Activated CD4-positive, alpha-beta T cell treated with anti-CD3 and anti-CD28 coated beads, Interleukin-2, amount 10 ng/mL, durations not matched to agents 7 days and 5 days (primary cell): ENCODE measurements around the gene GADD45A. TPM values are rescaled to one million over a fixed set of nuclear protein-coding genes. Genes with fewer than 3 reads are reported as not detected.
"Not testable (repeated sequence)": the region's sequence is repeated elsewhere in the genome, so short reads cannot be mapped to it uniquely, and the experiment has no call there.

Experiments used
- CTCF ChIA-PET: fragments of 350-600 bp; sonication (Branson Sonifier 250); formaldehyde crosslinking; loops from one replicate; lab custom pipeline; 2021; ENCODE audit warnings: antibody characterized with exemption; lab: Charles Lee
- POLR2A ChIA-PET: fragments of 350-600 bp; sonication (Branson Sonifier 250); formaldehyde crosslinking; loops from one replicate; lab custom pipeline; 2021; ENCODE audit warnings: antibody characterized with exemption; lab: Charles Lee
- DNase-seq: peaks from one replicate; pipeline ENCODE4 v3.0.0-alpha.2; 2020
- H3K27ac Mint-ChIP-seq: one replicate; pipeline ENCODE4 v1.8.0; 2021; ENCODE audit warnings: mild to moderate bottlenecking, moderate library complexity, mixed read lengths
- H3K27me3 Mint-ChIP-seq: one replicate; pipeline ENCODE4 v1.8.0; 2021; ENCODE audit warnings: mixed read lengths
- H3K36me3 Mint-ChIP-seq: one replicate; pipeline ENCODE4 v1.8.0; 2021; ENCODE audit warnings: low read depth, mixed read lengths
- H3K4me1 Mint-ChIP-seq: one replicate; pipeline ENCODE4 v1.8.0; 2021; ENCODE audit warnings: mixed read lengths
- H3K4me3 Mint-ChIP-seq: one replicate; pipeline ENCODE4 v1.8.0; 2021; ENCODE audit warnings: mild to moderate bottlenecking, moderate library complexity, mixed read lengths
- H3K9me3 Mint-ChIP-seq: one replicate; pipeline ENCODE4 v1.8.0; 2021; ENCODE audit warnings: mixed read lengths
- total RNA-seq, 2 experiments: library from RNA; stranded (reverse); gene quantifications; one replicate each; pipeline ENCODE4 v1.2.3, GENCODE V29; 2021

Gene GADD45A
- total RNA-seq, 2 experiments from 2014 or later, result 14.2 to 16.6 TPM

- ChIA-PET POLR2A (no interaction called here), CTCF (interaction anchor here (0.7 kb wide), 1 partner anchor 96 kb away, joined by 3 read pairs; no protein-coding TSS in a partner anchor)
- Mint-ChIP-seq H3K4me3 (no peak overlapping the region), H3K27ac (no peak overlapping the region), H3K27me3 (no peaks in the 10 kb centered on the region), H3K36me3 (no peaks in the 10 kb centered on the region), H3K9me3 (no peaks in the 10 kb centered on the region), H3K4me1 (no peaks in the 10 kb centered on the region)
- DNase-seq, result no peak
Observed at GRCh38 chr1:67717876-67718275, 32.9 kb downstream of the GADD45A start.

GRCh38 chr1:67719329-67720196 is 34.6 kb downstream of the GADD45A start:
- Mint-ChIP-seq H3K27me3 (no peaks in the 10 kb centered on the region), H3K9me3 (no peaks in the 10 kb centered on the region), H3K4me3 (no peak overlapping the region), H3K4me1 (no peaks in the 10 kb centered on the region), H3K27ac (no peak overlapping the region), H3K36me3 (no peaks in the 10 kb centered on the region)
- DNase-seq, result no peak
- CTCF ChIA-PET, result interaction anchor here (1.3 to 1.5 kb wide), 2 partner anchors 13 to 18 kb away, joined by 3 read pairs; no protein-coding TSS in a partner anchor
- POLR2A ChIA-PET, result no interaction called here

- H3K27ac Mint-ChIP-seq, result no peak overlapping the region
Observed at GRCh38 chr1:67721112-67721511, 36.1 kb downstream of the GADD45A start.

GRCh38 chr1:67721650-67722291 is 36.8 kb downstream of the GADD45A start:
- no peaks in the 10 kb centered on the region for H3K27me3 Mint-ChIP-seq
- no peak overlapping the region for H3K27ac Mint-ChIP-seq
- no peaks in the 10 kb centered on the region for H3K9me3 Mint-ChIP-seq
- CTCF ChIA-PET, result interaction anchor here (1.7 kb wide), 1 partner anchor 19 kb away, joined by 4 read pairs; no protein-coding TSS in a partner anchor
- H3K4me1 Mint-ChIP-seq, result no peaks in the 10 kb centered on the region
- DNase-seq, result no peak
- no peaks in the 10 kb centered on the region for H3K36me3 Mint-ChIP-seq
- POLR2A ChIA-PET, result no interaction called here
- H3K4me3 Mint-ChIP-seq, result no peak overlapping the region

More at GRCh38 chr1:67721112-67721511, 36.1 kb downstream of the GADD45A start:
- no peaks in the 10 kb centered on the region for H3K4me1 Mint-ChIP-seq
- no peaks in the 10 kb centered on the region for H3K36me3 Mint-ChIP-seq
- CTCF ChIA-PET, result interaction anchor here (1.7 kb wide), 1 partner anchor 20 kb away, joined by 4 read pairs; no protein-coding TSS in a partner anchor
- H3K4me3 Mint-ChIP-seq, result no peak overlapping the region
- POLR2A ChIA-PET, result no interaction called here
- no peaks in the 10 kb centered on the region for H3K9me3 Mint-ChIP-seq
- no peak for DNase-seq
- no peaks in the 10 kb centered on the region for H3K27me3 Mint-ChIP-seq

GRCh38 chr1:67722292-67722944 is 37.4 kb downstream of the GADD45A start:
- no peaks in the 10 kb centered on the region for H3K36me3 Mint-ChIP-seq
- no peak overlapping the region for H3K27ac Mint-ChIP-seq
- H3K27me3 Mint-ChIP-seq, result no peaks in the 10 kb centered on the region
- no peaks in the 10 kb centered on the region for H3K9me3 Mint-ChIP-seq
- POLR2A ChIA-PET, result no interaction called here
- no peak for DNase-seq
- no peak overlapping the region for H3K4me3 Mint-ChIP-seq
- CTCF ChIA-PET, result interaction anchor here (1.0 kb wide), 1 partner anchor 18 kb away, joined by 3 read pairs; no protein-coding TSS in a partner anchor
- H3K4me1 Mint-ChIP-seq, result no peaks in the 10 kb centered on the region

GRCh38 chr1:67723126-67723525 is 38.1 kb downstream of the GADD45A start:
- ChIA-PET POLR2A (no interaction called here), CTCF (interaction anchor here (1.0 kb wide), 1 partner anchor 19 kb away, joined by 3 read pairs; no protein-coding TSS in a partner anchor)
- DNase-seq, result no peak

GRCh38 chr1:67723620-67724019 is 38.6 kb downstream of the GADD45A start:
- Mint-ChIP-seq H3K4me1 (no peaks in the 10 kb centered on the region), H3K9me3 (no peaks in the 10 kb centered on the region), H3K27ac (no peak overlapping the region), H3K4me3 (no peak overlapping the region), H3K36me3 (no peaks in the 10 kb centered on the region), H3K27me3 (no peaks in the 10 kb centered on the region)
- CTCF ChIA-PET, result interaction anchor here (0.6 to 1.0 kb wide), 2 partner anchors 20 to 32 kb away, joined by 3 read pairs; no protein-coding TSS in a partner anchor
- DNase-seq, result no peak
- POLR2A ChIA-PET, result no interaction called here

More at GRCh38 chr1:67723126-67723525, 38.1 kb downstream of the GADD45A start:
- Mint-ChIP-seq H3K4me3 (no peak overlapping the region), H3K4me1 (no peaks in the 10 kb centered on the region), H3K27ac (no peak overlapping the region), H3K27me3 (no peaks in the 10 kb centered on the region), H3K36me3 (no peaks in the 10 kb centered on the region), H3K9me3 (no peaks in the 10 kb centered on the region)

- POLR2A ChIA-PET, result no interaction called here
- H3K9me3 Mint-ChIP-seq, result no peaks in the 10 kb centered on the region
- no peaks in the 10 kb centered on the region for H3K27me3 Mint-ChIP-seq
- no peaks in the 10 kb centered on the region for H3K36me3 Mint-ChIP-seq
- H3K4me1 Mint-ChIP-seq, result no peaks in the 10 kb centered on the region
- no peak overlapping the region for H3K4me3 Mint-ChIP-seq
- H3K27ac Mint-ChIP-seq, result no peak overlapping the region
- no peak for DNase-seq
- CTCF ChIA-PET, result interaction anchor here (0.8 kb wide), 1 partner anchor 9 kb away, joined by 3 read pairs; no protein-coding TSS in a partner anchor
Observed at GRCh38 chr1:67724928-67725560, 40.0 kb downstream of the GADD45A start.

- ChIA-PET CTCF (no interaction called here), POLR2A (no interaction called here)
Observed at GRCh38 chr1:67726224-67726623, 41.2 kb downstream of the GADD45A start.

GRCh38 chr1:67729872-67730271 is 44.9 kb downstream of the GADD45A start:
- Mint-ChIP-seq H3K4me1 (peaks cover 11% of the 10 kb centered on the region), H3K27ac (no peak overlapping the region), H3K27me3 (no peaks in the 10 kb centered on the region), H3K9me3 (no peaks in the 10 kb centered on the region), H3K4me3 (no peak overlapping the region), H3K36me3 (no peaks in the 10 kb centered on the region)
- ChIA-PET CTCF (interaction anchor here (1.0 to 1.2 kb wide), 2 partner anchors 18 to 169 kb away, joined by 3 to 4 read pairs; no protein-coding TSS in a partner anchor), POLR2A (no interaction called here)
- DNase-seq, result no peak

More at GRCh38 chr1:67726224-67726623, 41.2 kb downstream of the GADD45A start:
- Mint-ChIP-seq H3K27ac (no peak overlapping the region), H3K36me3 (no peaks in the 10 kb centered on the region), H3K4me3 (no peak overlapping the region), H3K4me1 (no peaks in the 10 kb centered on the region), H3K9me3 (no peaks in the 10 kb centered on the region), H3K27me3 (no peaks in the 10 kb centered on the region)
- DNase-seq, result no peak

- H3K4me3 Mint-ChIP-seq, POLR2A ChIA-PET, DNase-seq, H3K9me3 Mint-ChIP-seq, H3K27ac Mint-ChIP-seq, H3K36me3 Mint-ChIP-seq, H3K27me3 Mint-ChIP-seq: not testable (repeated sequence)
- CTCF ChIA-PET, result interaction anchor here (1.0 to 1.2 kb wide), 2 partner anchors 19 to 169 kb away, joined by 3 to 4 read pairs; no protein-coding TSS in a partner anchor
- H3K4me1 Mint-ChIP-seq, result peaks cover 11% of the 10 kb centered on the region
Observed at GRCh38 chr1:67730312-67730711, 45.3 kb downstream of the GADD45A start.

GRCh38 chr1:67731322-67731721 is 46.3 kb downstream of the GADD45A start:
- Mint-ChIP-seq H3K4me3 (no peak overlapping the region), H3K27me3 (no peaks in the 10 kb centered on the region), H3K4me1 (peaks cover 19% of the 10 kb centered on the region), H3K36me3 (no peaks in the 10 kb centered on the region), H3K27ac (no peak overlapping the region), H3K9me3 (no peaks in the 10 kb centered on the region)
- no peak for DNase-seq
- CTCF ChIA-PET, result interaction anchor here (1.1 to 1.4 kb wide), 2 partner anchors 15 to 23 kb away, joined by 3 to 4 read pairs; no protein-coding TSS in a partner anchor
- POLR2A ChIA-PET, result no interaction called here
